ENCODE results near the gene MTMR3.
"Not testable (repeated sequence)": the region's sequence is repeated elsewhere in the genome, so short reads cannot be mapped to it uniquely, and the experiment has no call there.

The MTMR3 gene

DNA sequence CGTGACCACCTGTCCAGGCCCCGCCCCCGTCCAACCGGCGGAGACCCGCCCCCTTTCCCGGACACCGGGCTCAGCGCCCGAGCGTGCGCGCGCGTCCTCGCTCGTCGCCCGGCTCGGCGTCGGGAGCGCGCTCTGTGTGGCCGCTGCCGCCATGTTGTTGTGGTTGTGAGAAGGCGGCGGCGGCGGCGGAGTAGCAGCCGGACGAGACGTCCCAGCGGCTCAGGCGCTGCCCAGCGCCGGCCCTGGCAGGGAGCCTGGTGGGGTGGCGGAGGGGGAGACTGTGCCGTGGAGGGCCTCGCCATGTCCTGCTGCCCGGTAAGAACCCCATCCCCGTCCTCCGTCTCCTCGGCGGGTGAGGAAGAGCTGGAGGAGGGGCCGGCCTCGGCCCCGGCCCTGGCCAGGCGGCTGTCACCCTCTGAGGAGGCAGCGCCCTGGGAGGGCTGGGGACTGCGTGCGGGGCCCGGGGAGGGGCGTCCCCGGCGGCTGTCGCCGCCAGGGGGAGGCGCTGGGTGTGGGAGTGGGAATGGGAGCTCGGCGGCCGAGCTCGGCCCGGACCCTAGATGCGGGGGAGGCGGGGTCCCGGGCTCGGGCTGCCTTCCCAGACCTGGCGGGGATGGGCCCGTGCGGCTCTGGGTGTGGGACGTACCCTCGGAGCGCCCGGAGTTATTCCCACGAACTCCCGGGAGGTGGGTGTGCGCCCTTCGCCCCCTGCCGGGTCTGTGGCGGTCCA lies at the start of gene MTMR3:
MTMR3 (plus strand) TSS at position 130 of the 730 bp plus-strand sequence. CDS start 87,886 bp downstream, outside the sequence.
- peak; percentile 91 for DNase-seq (ENCODE audit: low read depth)

DNA sequence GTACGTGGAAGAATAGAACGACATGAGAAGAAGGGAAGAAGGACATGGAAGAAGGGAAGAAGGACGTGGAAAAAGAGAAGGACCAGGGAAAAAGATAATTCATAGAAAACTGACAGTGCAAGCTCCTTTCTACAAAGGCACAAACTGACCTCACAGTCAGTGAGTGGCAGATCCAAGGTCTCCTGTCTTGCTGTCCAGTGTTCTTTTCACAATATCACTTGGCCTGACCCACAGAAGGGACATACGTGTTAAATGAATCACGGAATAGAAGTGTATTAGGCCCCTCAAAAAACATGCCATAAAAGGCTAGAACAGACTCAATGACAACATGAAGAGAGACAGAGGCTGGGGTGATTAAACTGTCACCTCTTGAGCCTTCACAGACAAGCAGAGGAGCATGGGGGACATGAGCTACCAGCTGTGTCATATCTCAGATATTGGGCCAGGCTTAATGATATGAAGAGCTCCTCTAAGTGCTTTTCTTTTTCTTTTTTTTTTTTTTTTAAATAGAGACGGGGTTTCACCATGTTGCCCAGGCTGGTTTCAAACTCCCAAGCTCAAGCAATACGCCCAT lies 49.5 kb upstream of the MTMR3 start:
- DNase-seq (ENCODE audit: low read depth) = no peak

DNA sequence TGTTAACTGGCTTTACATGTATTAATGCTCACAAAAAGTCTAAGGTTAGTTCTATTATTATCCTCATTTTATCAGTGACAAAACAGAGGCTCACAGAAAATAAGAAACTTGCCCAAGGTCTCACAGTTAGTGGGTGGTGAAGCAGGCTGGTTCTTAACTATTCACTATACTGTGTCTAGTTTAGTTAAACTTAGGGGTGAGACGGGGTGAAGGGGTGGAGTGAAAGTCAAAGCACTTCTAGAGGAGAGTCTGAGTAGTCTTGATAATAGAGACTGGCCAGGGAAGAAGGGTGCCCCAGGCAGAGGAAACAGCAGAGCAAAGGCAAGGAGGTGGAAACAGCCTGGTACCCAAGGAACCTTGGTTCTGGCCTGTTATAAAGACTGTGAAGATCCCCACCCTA lies 48.9 kb upstream of the MTMR3 start:
- DNase-seq (ENCODE audit: low read depth) = no peak

DNA sequence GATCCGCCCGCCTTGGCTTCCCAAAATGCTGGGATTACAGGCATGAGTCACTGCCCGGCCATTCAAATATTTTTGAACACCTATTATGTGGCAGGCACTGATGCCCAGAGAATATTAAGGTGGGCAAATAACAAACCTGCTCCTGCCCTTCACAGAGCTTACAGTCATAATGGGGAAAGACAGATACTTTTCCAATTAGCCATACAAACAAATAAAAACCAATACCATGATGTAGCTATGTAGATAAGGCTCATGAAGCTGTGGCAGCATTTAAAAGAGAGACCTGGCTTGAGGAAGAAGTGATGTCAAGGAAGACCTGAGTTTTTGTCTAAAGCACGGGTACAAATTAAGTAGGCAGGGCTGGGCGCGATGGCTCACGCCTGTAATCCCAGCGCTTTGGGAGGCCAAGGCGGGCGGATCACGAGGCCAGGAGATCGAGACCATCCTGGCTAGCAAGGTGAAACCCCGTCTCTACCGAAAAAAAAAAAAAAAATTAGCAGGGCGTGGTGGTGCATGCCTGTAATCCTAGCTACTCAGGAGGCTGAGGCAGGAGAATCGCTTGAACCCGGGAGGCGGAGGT lies 46.1 kb upstream of the MTMR3 start:
- DNase-seq (ENCODE audit: low read depth) = not testable (repeated sequence)

DNA sequence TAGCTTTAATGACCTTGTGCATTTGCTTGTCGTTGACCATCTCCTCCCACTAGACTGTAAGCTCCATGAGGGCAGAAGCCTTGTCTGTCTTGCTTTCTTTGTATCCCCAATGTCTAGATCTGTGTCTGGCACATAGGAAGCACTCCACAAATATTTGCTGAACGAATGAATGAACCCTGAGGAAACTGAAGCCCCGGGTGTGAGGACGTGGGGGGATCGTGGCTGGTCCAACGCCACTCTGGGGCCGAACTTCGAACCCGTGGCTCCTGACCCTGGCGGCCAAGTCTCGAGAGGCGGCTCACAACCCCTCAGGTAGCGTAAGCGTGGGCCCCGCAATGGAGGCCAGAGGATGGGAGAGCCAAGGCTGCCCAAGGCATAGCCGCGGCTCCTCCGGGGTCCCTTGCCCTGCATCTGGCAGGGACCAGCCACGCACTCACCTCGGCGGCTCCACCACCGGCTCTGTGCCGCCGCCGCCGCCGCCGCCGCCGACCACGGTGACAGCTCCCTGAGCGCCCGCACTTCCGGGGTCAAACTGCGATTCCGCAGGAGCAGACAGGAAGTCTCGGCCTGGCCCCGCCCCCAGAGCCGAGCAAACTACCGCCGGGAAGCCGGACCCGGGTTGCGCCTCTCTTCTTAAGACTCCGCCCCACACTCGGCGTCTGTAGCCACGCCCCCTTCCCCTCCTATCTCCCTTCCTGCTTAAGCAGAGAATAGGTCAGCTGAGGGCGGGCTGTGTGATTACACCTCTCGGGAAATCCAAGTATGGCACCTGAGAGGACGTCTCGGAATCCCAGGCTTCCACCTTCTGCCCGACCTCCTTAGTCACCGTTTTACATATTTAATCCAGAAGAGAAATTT lies 45.0 kb upstream of the MTMR3 start, which contains the start of gene ASCC2:
ASCC2 (minus strand) TSS at position 534 of the 858 bp plus-strand sequence. CDS start 5,949 bp downstream, outside the sequence.
- peak; percentile 97 for DNase-seq (ENCODE audit: low read depth)

DNA sequence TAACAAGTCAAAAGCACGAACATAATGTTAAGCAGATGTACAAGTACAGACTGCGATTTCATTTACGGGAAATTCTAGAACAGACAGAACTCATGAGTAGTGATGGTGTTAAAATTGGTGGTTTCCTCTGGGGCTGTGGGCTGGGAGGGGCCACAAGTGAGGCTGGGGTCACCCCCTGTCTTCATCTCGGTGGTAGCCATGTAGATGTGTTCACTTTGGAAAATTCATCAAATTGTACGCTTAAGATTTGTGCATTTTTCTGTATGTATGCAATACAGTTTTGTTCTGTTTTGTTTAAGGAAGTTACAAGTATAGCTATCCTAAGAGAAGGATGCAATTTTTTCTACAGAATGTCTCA lies 44.4 kb upstream of the MTMR3 start:
- DNase-seq (ENCODE audit: low read depth) = no peak

DNA sequence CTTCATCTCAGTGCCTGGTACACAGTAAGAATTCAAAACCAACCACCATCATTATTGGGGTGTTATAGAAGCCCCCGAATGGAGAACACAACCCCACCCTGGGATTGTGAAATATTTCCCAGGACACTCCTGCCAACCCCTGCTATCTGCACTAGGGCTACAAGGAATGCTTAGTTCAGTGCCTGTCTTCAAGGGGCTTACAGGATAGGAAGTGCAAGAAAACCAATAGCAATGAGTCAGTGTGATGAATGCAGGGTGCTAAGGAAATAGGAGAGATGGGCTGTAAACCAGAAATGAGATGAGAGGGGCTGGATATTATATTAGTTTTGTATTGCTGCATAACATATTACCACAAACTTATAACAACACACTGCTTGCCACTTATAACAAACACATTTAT lies 43.9 kb upstream of the MTMR3 start:
- DNase-seq (ENCODE audit: low read depth) = peak; percentile 10

DNA sequence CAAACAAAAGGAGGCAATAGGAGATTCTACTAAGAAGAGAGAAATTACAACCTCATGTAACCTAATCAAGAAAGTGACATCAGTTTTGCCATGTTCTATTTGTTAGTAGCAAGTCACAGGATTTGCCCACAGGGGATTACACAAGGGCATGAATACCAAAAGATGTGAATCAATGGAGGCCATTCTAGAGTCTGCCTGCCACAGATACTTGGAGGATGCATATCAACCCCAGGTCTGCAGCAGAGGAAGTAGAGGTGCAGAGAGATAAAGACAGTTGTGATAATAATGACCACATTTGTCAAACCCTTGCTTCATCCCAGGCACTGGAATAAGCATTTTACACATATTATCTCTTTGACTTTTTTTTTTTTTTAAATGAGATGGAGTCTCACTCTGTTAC lies 42.5 kb upstream of the MTMR3 start:
- peak; percentile 35 for DNase-seq (ENCODE audit: low read depth)

DNA sequence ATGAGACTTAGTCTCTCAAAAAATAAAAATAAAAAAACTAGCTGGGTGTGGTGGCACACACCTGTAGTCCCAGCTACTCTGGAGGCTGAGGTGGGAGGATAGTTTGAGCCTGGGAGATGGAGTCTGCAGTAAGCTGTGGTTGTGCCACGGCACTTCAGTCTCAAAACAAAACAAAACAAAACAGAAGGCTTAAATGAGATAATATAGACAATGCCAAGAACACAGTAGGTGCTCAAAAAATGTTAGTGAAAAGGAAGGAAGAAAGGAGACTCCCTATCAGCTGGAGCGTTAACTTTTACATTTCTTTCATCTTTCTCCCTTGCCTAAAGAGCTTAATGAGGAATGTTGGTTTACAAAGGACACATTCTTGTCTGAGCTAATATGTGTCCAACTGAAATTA lies 40.8 kb upstream of the MTMR3 start:
- no peak for DNase-seq (ENCODE audit: low read depth)

DNA sequence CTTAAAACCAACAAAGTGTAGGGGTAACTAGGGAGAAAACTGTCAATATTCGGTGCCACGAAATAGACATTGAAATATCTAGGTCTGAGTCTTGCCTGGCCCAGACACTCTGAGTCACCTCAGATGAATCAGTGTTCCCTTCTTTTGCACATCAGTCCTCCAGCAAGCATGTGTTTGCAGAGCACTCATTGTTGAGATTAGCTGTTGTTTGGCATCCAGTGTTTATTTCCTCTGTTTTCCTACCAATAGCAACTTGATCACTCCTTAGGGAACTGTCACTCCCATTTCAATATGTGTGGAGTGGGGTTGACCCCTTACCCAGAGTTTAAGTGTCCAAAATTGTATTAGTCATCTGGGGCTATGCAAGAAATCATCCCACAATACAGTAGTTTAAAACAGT lies 40.2 kb upstream of the MTMR3 start:
- DNase-seq (ENCODE audit: low read depth) = peak; percentile 95

DNA sequence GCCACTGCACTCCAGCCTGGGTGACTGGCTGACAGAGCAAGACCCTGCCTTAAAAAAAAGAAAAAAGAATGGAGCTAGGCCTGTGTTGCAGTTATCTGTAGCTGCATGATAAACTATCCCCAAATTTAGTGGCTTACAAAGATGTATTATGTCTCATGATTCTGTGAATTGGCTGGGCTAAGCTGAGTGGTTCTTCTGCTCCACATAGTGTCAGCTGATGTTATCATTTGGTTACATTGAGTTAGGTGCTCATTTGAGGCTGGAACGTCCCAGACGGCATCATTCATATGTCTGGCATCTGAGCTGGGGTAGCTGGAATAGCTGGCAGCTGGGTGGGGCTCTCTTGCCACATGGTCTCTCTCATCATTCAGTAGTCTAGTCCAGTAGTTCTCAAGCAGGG lies 36.7 kb upstream of the MTMR3 start:
- DNase-seq (ENCODE audit: low read depth) = no peak

DNA sequence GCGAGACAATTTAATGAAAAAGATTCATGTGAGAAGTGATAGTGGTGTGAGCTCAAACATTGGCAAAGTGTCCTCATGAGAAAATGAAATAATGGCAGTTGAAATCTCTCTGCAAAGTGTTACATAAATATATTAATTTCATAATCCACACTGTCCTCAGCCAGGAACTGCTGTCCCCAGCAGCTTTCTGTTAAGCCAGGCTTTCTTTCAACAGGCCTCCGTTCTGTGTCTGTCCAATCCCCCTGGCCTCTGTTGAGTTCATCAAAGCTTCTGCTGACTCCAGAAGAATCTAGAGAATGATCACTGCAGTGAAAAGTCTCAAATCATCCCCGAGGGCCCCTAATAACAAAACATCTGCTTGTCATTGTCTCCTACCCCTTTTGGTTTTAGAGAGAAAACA lies 34.9 kb upstream of the MTMR3 start:
- no peak for DNase-seq (ENCODE audit: low read depth)

DNA sequence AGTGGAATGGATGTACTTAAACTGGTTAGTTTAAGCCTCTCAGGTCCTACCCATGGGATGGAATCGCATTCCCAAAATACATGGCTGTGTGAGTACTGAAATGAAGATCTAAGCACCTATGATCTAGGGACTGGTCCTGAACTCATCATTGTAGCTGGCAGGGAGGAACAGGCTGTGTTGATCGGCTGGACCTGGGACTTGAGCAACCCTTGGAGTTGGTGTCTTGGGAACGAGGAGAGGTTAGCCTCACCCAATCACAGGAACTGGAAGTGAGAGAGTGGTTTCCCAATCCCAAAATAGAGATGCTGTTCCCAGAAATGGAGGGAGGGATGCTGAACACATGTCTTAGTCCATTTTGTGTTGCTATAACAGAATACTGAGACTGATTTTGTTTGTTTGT lies 28.5 kb upstream of the MTMR3 start:
- DNase-seq (ENCODE audit: low read depth) = no peak

DNA sequence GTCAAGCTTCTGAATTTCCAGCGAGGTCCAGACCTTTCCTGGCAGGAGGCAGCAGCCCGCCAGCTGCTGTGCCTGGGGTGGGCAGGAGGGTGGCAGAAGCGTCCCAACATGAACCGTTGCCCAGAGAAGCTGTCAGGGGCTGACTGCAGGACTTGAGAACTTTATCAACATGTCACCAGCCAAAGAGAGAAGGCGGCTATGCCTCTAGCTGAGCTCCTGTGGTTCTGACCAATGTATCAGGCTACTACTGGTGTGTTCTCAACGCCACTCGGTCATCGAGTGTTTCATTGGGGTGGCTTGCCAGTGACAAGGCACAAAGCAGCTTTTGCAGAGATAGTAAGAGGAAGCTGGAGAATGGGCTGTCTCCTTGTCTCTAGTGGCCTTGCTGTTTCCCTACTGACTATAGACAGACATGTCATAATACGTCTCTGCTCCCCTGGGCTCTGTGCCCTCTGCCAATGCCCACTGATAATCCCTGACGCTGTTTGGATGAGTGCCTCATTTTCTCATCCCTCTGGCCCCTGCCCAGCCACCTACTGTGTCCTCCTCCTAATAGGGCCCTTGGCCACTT lies 27.3 kb upstream of the MTMR3 start:
- no peak for DNase-seq (ENCODE audit: low read depth)

DNA sequence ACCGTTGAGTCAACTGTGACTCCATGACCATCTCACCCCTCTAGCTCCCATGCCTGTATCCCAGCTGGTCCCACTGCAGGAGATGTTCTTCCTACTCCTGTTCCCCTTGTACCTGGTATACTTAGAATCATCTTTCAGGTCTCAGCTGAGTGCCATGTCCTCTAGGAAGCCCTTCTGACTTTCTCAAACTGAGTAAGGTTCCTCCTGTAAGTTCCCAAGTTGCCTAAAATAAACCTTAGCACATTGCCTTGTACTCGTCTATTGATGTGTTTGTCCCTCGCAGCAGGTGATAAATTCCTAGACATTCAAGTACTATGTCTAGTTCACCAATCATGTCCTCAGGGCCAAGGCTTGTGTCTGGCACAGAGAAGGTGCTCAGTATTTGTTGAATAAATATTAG lies 26.5 kb upstream of the MTMR3 start:
- no peak for DNase-seq (ENCODE audit: low read depth)

DNA sequence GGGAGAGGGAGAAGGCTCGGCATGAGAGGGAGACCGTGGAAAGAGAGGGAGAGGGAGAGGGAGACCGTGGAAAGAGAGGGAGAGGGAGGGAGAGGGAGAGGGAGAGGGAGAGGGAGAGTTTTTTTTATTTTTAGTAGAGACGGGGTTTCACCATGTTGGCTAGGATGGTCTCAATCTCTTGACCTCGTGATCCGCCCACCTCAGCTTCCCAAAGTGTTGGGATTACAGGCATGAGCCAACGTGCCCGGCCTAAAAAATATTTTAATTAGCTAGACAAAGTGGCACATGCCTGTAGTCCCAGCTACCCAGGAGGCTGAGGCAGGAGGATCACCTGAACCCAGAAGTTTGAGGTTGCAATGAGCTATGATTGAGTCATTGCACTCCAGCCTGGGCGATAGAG lies 23.9 kb upstream of the MTMR3 start:
- DNase-seq (ENCODE audit: low read depth) = not testable (repeated sequence)

DNA sequence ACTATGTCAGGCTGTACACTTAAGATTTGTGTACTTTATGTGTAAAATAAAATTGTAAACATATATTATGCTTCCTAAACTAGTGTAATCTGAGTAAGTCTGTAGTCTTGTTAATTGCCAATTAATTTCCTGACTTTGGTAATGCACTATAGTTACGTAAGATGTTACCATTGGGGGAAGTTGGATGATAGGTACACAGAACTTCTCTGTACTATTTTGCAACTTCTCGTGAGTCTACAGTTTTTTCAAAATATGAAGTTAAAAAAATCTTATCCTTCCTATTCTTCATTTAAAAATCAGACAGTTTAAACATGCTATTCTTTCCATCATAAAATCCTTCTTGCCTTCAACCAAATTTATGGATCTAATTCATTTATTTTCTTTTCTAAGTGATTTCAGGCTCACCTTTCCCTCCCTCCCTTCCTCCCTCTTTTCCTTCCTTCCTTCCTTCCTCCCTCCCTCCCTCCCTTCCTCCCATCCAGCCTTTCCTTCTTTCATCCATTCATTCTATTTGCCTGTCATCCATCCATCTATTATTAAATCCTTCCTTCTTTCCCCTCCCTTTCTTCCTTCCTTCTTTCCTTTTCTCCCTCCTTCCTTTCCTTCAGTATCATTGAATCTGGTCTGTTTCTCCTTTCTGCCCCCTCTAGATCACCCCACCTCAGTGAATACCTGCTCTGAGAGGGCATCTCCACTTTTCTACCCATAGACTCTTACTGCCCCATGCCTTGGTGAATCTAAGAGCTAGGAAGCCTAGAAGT lies 22.8 kb upstream of the MTMR3 start:
- DNase-seq (ENCODE audit: low read depth) = no peak

DNA sequence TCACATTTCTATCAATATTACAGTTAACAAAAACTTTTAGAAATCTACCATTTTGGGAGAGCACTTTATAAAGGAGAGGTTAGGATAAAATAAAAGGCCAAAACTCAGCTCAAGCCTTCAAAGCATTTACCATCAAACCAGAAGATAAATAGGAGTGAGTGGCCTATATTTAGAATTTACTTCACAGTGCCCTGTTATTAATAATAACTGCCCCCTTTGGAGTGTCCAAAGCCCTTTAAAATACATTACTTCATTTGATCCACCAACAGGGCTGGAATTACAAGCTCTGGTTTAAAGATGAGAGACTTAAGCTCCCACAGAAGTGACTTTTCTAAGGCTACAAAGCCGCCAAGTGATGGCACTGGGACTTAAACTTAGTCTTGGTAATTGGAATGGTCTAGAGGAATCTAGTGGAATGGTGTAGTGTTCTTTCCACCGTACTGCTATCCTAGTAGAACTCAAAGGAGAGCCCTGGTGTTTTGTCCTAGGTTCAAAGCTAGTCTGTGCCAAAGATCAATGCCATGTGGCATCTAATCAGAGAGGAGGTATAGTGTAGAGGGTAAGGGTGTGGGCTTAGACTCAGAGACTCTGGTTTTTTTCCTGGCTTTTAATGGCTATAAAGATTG lies 21.2 kb upstream of the MTMR3 start:
- no peak for DNase-seq (ENCODE audit: low read depth)

DNA sequence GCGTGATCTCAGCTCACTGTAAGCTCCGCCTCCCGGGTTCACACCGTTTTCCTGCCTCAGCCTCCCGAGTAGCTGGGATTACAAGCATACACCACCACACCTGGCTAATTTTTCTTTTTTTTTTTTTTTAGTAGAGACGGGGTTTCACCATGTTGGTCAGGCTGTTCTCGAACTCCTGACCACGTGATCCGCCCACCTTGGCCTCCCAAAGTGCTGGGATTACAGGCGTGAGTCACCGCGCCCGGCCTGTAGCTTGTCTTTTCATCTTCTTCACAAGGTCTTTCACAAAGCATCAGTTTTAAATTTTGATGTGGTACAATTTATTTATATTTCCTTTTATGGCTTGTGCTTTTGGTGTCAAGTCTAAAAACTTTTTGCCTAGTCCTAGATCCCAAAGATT lies 17.4 kb upstream of the MTMR3 start:
- DNase-seq (ENCODE audit: low read depth) = not testable (repeated sequence)

DNA sequence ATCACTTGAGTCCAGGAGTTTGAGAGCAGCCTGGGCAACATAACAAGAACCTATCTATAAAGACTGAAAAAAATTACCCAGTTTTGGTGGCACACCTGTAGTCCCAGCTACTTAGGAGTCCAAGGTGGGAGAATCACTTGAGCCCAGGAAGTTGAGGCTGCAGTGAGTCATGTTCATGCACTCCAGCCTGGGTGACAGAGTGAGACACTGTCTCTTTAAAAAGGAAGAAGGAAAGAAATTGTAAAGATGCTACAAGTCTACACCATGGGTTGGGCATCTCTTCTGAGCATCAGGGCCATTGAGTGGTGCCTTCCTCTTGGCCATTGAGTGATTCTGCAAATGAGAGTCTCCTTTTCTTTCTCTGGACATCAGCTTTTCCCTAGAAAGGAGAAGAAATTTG lies 15.7 kb upstream of the MTMR3 start:
- DNase-seq (ENCODE audit: low read depth) = no peak

DNA sequence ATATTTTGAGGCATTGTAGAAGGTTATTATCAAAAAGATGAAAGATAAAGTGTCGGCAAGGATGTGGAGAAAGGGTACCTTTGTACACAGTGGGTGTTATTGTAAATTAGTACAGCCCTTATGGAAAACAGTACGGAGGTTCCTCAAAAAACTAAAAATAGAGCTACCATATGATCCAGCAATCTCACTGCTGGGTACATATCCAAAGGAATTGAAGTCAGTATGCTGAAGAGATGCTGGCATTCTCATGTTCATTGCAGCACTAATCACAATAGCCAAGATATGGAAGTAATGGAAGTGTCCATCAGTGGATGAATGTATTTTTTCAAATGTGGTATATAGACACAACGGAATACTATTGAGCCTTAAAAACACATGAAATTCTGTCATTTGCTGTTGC lies 15.1 kb upstream of the MTMR3 start:
- DNase-seq (ENCODE audit: low read depth) = no peak
